HG02840 (cell line): Measurements from ENCODE around the gene SDK1.

Experiments
- ATAC-seq: cut with Tn5 transposase; IDR thresholded peaks from one replicate; pipeline ENCODE4 v1.9.1; 2021; ENCODE audit warnings: mild to moderate bottlenecking, moderate library complexity, moderate number of reproducible peaks; ENCODE audit not compliant: unreplicated experiment, low FRiP score

SDK1 gene

GRCh38 chr7:4133491-4134044 is 832.5 kb downstream of the SDK1 start:
- ATAC-seq, result no peak

DNA sequence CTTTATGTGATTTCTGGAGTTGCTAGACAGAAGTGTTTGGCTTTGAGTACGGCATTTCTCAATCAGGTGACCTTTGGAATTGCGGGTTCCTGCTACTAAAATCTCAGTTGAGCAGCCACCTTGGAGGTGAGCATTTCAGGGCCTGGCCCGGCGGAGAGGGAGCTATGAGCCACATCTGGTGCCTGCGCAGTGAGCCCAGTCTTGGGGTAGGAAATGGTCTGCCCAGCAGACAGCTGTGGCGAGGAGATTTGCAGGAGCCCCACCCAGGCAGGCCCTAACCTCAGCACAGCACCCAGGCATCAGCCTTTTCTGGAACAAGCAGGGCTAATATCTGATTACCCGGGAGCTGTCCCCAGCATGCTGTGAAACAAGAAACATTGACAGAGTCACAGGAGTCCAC is 833.2 kb downstream of the SDK1 start:
- ATAC-seq, result no peak

DNA sequence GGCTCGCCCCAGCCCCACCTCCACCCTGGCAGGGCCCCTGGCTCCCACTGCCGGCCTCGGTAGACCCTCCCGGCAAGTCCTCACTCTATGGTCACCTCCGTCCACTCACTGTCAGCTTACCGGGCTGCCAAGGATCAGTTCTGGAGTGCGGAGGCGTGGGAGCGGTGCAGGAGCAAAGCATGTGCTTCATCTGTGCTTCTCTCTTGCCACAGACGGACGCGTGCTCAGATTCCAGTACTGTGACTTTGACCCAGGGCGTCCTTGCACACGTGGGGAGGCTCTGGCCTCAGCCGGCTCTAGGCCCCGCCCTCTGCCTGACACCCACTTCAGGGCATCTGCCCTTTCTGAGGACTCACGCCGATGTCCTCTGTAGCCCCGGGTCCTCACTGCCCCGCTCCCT is 833.6 kb downstream of the SDK1 start:
- ATAC-seq, result no peak

DNA sequence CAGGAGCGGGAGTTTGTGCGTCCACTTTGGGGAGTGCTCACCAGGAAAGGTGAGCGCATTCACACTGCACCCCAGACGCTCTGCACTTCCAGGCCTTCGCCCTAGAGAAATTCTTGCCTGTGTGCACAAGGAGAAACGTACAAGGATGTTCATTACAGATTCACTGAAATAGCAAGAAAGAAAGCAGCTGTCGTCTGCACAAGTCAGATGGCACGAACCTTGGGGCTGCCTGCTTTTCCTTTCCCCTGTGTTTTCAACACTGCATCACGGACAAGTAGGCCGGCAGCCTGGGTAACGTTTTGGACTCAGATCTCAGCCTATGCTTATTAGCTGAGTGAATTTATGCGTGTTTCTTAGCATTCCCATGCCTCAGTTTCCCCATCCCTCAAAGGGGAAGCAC is 834.2 kb downstream of the SDK1 start:
- no peak for ATAC-seq

DNA sequence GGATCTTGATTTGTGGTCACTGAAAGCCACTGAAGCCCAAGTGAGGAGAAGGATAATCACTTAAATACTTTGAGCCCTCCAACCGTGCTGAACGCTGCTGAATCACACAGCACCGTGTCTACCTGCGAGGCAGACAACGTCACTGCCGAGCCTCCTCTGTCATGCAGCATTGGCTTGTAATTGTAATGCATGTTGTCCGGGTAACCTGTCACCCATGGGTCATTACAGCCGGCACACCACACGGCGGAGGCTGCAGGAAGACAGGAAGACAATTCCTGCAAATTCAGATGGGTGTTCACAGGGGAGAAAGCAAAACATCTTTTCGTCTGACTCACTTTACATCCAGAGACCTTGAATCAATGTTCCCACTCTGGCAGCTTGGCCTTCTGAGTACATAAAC is 835.0 kb downstream of the SDK1 start:
- no peak for ATAC-seq

DNA sequence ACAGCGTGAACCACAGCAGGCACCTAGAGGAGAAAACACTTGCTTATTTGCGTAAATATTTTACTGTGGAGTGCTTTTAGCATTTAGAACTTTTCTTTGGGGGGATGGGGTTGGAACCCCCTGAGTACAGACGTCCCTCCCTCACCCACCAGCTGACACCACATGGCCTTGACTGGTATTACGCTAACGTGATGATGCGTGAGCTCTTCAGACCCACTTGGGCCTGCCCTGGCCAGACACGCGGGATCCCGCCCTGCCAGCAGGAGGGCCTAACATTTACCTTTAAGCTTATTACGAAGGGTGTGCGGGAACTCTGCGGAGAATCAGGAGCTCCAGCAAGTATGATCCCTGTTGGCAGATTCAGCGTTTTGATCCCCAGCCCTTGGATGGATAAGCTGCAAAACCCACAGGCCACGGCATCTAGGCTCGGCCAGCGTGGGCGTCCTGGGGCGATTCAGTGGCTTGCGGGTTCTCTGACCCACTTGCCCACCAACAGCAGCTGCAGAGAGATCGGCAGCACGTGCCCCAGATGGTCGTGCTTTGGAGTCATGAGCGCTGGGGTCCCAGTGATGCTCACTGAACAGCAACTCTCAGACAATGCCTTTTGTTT is 835.6 kb downstream of the SDK1 start:
- no peak for ATAC-seq

GRCh38 chr7:4137552-4137951 is 836.5 kb downstream of the SDK1 start:
- ATAC-seq, result no peak

GRCh38 chr7:4138866-4139265 is 837.8 kb downstream of the SDK1 start:
- ATAC-seq, result no peak

DNA sequence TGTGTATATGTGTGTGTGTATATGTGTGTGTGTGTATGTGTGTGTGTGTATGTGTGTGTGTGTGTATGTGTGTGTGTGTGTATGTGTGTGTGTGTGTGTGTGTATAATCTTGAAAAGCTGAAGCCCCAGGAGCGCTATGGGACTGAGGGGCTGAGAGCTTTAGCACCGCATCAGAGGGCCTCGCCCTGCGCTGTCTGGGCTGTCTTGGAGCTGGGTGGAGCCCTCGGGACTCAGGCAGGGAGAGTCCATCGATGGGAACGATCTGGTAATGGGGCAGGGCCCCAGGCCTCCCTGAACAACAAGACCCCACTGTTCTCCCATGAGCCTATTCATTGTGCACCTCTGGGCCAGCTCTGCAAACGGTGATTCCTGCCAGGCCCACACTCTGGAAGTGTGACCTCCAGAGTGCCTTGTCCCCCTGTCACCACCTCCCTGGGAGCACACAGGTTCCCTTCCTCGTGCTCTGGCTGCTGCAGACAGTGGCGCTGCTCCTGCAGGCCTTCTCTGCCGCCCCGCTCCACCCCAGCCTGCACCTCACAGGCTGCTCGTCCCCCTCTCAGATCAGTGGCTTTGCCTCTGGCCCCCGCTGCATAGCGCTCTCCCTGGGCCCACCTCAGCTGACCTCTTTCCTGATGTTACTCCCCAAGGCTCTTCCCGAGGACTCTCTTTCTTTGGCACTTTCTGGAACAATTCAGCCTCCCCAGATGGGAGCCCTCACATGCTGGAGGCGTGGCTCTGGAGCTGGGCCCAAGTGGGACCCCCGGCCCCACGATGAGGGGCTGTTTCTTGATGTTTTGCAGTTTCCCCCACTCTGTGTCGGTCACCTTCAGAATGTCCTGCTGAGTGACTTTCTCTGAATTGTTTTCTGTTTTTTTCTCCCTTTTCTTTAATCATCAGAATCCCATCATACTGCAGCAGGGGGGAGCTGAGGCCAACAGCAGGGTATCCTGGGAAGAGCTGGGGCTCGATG is 838.9 kb downstream of the SDK1 start:
- no peak for ATAC-seq

DNA sequence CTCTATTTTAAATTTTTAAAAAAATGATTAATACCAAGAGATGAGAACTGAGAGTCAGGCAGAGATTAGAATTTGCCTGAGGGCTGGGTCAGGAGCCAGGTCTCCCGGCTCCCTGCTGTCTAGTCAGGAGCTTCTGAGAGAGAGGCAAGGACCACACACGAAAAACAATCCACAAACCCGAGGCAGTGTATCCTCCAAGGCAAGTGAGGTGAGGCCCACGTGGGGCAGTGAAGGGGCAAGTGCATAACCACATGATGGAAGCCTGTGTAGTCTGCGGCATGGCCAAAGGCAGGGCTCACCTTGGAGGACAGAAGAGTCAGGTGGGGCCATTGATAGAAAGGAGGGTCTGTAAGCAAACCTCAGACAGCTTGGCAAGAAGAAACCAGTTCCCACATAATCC is 839.9 kb downstream of the SDK1 start:
- no peak for ATAC-seq

DNA sequence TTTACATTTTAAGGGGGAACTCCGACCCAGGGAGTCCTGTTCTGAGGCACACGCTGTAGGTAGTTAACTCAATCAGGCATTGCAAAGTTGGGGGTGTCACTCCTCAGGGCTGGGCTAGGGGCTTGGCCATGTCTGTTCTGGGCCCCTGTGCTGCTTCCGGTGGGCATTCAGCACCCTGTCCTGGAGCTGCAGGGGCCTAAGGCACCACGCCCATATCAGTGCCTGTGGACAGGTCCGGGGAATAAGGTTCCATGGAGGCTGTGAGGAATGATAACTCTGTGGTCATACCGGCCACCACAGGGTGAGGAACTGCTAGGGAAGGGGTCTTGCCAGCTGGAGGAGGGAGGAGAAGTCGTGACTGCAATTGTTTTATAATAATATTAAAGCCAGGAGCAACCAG is 842.0 kb downstream of the SDK1 start:
- ATAC-seq, result no peak

DNA sequence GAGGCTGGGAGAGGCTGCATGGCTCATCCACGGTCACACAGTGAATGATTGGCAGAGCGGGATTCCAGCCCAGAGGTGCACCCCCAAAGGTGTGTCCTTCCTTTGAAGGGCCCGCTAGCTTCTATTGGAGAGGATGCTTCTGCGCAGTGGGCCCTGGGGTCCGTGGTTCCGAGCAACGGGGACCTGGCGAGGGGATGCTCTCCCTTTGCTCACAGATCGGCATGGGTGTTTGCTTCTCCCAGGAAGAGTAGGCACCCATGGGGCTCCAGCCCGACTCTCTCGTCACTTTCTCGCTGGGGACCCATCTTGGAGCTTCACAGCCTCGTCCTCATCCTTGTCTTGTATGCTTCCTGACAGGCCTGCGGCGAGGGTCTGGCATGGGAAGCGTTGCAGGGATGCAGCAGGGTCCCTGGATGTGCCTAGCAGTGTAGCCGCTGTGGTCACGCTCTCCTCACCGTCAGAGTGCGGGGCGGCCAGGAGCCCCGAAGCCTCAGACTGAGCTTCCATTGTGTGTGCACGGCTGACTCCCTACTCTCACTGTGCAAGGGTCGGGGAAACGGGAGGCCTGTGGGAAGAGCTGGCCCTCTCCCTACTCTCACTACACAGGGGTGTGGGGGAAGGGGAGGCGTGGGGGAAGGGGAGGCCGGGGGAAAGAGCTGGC is 842.6 kb downstream of the SDK1 start:
- ATAC-seq, result no peak

DNA sequence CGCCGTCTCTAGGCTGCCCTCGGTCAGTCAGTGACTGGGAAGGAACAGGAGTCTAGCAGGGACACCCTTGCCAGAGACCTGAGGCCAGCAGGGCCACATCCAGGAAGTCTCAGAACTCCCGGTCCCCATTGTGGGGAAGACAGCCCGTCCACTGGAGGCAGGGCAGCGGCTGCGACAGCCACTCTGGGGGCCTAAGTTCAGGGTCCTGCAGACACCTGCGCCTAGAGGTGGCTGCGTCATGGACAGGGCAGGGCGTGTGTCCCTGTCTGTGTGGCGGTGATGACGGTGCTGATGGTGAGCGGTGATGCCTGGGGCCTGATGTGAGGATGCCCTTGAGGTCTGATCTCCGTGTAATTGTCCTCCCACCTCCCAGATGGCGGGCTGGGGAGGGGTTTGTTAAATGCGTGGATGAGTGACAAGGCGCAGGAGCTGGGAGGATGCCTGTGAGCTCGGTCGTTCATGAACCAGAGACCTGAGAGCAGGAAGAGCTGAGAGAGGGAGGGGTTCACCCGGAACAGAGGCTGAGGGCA is 843.2 kb downstream of the SDK1 start:
- ATAC-seq, result no peak

GRCh38 chr7:4144811-4145510 is 843.9 kb downstream of the SDK1 start:
- ATAC-seq, result no peak

DNA sequence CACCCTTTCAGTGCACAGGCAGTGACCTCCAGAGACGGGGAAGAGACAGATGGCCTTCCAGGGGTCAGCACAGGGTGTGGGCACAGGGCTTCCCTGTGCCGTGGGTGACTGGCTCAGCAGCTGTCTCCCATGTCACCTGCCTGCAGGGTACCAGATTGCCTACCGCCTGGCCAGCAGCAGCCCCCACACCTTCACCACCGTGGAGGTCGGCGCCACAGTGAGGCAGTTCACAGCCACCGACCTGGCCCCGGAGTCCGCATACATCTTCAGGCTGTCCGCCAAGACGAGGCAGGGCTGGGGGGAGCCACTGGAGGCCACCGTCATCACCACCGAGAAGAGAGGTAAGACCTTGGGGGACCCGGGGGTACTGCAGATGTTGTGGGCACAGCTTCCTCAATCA is 844.5 kb downstream of the SDK1 start:
- no peak for ATAC-seq

DNA sequence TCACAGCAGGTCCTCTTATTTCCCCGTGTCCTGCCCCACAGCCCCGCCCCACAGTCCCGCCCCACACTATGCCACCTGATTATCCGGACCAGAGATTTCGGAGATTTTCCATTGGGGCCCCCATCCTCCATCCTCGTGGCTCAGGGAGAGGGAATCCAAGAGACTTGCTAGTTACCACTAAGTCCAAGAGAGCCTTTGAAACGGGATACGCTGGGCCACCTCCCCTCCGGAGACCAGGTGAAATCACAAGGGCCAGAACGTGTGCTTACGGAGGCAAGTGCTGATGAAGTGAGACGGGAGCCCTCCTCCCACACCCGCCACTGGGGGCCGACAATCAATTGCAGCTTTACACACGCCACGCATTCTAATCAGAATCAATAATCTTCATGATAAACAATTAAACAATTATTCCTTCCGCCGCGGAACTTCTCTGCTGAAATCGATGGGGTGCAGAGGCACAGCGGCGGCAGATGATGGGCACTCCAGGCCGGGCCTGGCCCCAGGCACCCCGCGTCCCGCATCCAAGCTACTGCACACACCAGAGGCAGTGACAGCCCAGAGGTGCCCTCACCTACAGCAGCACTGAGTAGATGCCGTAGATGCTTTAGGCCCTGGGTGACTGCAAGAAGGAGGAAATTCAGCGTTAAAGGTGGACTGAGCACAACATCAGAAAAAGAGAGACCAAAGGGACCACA is 847.0 kb downstream of the SDK1 start:
- ATAC-seq, result no peak

DNA sequence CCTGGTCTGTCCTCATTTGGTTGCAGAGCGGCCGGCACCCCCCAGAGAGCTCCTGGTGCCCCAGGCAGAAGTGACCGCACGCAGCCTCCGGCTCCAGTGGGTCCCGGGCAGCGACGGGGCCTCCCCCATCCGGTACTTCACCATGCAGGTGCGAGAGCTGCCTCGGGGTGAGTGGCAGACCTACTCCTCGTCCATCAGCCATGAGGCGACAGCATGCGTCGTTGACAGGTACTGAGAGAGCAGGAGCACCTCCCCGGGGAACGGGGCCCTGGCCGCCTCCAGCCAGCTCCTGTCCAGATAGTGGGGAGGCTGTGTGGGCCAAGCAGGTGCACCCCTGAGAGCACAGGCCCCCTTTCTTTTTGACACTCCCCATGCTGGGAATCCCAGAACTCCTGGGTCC is 848.2 kb downstream of the SDK1 start:
- ATAC-seq, result no peak

- ATAC-seq, result no peak
These were observed 848.6 kb downstream of the SDK1 start for GRCh38 chr7:4149645-4150044.

DNA sequence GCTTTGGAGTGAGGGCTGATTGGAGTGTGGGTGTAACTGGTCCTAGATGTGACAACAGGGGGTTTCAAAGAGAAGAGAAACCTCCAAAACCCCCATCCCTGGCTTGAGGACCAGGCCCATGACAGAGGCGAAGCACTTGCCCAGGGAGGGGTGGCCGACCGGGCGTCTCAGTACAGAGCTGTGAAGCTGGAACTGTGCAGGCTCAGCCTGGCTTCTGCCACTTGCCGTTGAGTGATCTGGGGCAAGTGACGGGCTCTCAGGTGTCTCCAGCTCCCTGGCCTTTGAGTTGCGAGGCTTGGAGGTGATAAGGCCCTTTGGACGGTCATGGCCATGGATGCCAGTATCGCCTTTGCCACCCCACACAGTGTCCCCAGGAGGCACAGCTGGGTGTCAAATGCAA is 849.7 kb downstream of the SDK1 start:
- ATAC-seq, result no peak

DNA sequence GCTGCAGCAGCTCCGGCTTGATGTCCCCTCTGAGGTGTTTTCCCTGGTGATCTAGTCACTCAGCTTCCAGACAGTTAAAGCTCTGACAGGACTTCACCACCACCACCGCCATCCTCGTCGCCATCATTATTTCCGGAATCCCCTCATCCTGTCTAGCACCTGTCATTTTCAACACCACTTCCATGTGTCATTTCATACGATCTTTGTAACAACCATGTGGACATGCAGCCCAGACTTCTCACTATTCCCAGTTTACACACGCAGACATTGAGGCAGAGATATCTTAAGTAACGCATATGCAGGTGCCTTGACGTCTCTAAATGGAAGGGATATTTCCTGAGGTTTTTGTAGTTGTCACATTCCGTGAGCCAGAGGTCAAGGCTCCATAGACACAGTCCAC is 850.5 kb downstream of the SDK1 start:
- ATAC-seq, result no peak
